Ishikawa (cell line): ENCODE results near the gene KMO.

ENCODE experiments used
- RAD21 ChIP-seq: IDR thresholded peaks from 2 replicates; pipeline ENCODE4 v1.6.1; 2012; ENCODE audit warnings: low read depth
- TAF1 ChIP-seq: IDR thresholded peaks from 2 replicates; pipeline ENCODE4 v1.6.1; 2012; ENCODE audit warnings: low read depth, mild to moderate bottlenecking
- TCF12 ChIP-seq: IDR thresholded peaks from 2 replicates; pipeline ENCODE4 v1.6.1; 2012; ENCODE audit warnings: low read depth

DNA sequence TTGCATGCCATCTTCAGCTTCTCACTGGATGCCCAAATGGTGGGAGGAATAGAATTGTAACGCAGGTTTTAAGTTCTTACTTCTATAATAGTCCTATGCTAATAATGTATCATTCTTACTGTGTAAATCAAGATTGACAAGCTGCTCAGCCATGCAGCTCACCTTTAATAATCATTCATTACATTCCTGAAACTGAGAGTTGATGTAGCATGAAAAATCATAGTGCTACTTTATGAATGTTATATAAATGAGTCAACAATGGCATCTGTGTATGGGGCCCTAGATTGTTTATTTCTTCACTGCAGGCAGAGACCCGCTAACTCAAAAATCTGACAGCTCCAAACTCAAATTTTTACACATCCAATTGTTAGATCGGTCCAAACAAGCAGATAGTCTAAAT lies 47.0 kb upstream of the KMO start:
- TF ChIP-seq RAD21, result no peak
- TF ChIP-seq TCF12, result no peak
- TF ChIP-seq TAF1, result no peak
